HCT116 (cell line): Measurements from ENCODE around the gene ERMN.

Source experiments
- CEBPB ChIP-seq: IDR thresholded peaks from 2 replicates; pipeline ENCODE4 v1.6.1; 2012; ENCODE audit warnings: low read depth
- CTCF ChIP-seq, 3 experiments: fragments of 200-600 bp in 1 of 3; sonication (generic) in 1 of 3; IDR thresholded peaks in 2 of 3; conservative IDR thresholded peaks in 1 of 3; 2 replicates each; pipeline ENCODE4 v1.5.1; 2012 to 2017; ENCODE audit warnings: low read depth in 2 of 3, low read length in 2 of 3, antibody characterized with exemption in 1 of 3, borderline replicate concordance in 1 of 3, control low read depth in 1 of 3, mild to moderate bottlenecking in 1 of 3, mixed read lengths in 1 of 3, mixed run types in 1 of 3, moderate library complexity in 1 of 3; ENCODE audit not compliant: insufficient read depth in 1 of 3
- ELF1 ChIP-seq: IDR thresholded peaks from 2 replicates; pipeline ENCODE4 v1.6.1; 2012; ENCODE audit warnings: low read depth, borderline replicate concordance
- EZH2 ChIP-seq: fragments of 200-600 bp; sonication (generic); IDR thresholded peaks from 2 replicates; pipeline ENCODE4 v1.6.1; 2017; ENCODE audit warnings: antibody characterized with exemption, mixed run types
- EZH2phosphoT487 ChIP-seq: fragments of 200-600 bp; IDR thresholded peaks from 2 replicates; pipeline ENCODE4 v1.6.1; 2018; ENCODE audit warnings: antibody characterized with exemption, borderline replicate concordance
- FOSL1 ChIP-seq: IDR thresholded peaks from 2 replicates; pipeline ENCODE4 v1.6.1; 2012; ENCODE audit warnings: low read depth
- MAX ChIP-seq: IDR thresholded peaks from 2 replicates; pipeline ENCODE4 v1.6.1; 2012
- POLR2A ChIP-seq: IDR thresholded peaks from 2 replicates; pipeline ENCODE4 v1.7.0; 2011; ENCODE audit warnings: borderline replicate concordance; ENCODE audit not compliant: insufficient read depth, insufficient read length; ENCODE audit errors: extremely low read depth
- POLR2AphosphoS5 ChIP-seq: IDR thresholded peaks from 2 replicates; pipeline ENCODE4 v1.6.1; 2011; ENCODE audit warnings: mild to moderate bottlenecking, low read depth, low read length, moderate library complexity
- SIN3A ChIP-seq: IDR thresholded peaks from 2 replicates; pipeline ENCODE4 v1.6.1; 2012; ENCODE audit warnings: low read depth
- SP1 ChIP-seq: IDR thresholded peaks from 2 replicates; pipeline ENCODE4 v1.6.1; 2012; ENCODE audit warnings: low read depth
- TCF7L2 ChIP-seq: IDR thresholded peaks from 2 replicates; pipeline ENCODE4 v1.7.0; 2011; ENCODE audit warnings: borderline replicate concordance, inconsistent platforms; ENCODE audit not compliant: insufficient read depth, insufficient read length; ENCODE audit errors: extremely low read depth
- YY1 ChIP-seq: IDR thresholded peaks from 2 replicates; pipeline ENCODE4 v1.6.1; 2011; ENCODE audit warnings: low read length, low read depth, moderate library complexity, mild to moderate bottlenecking; ENCODE audit not compliant: insufficient replicate concordance; ENCODE audit errors: extremely low read depth
- ZFX ChIP-seq: fragments of 450-650 bp; IDR thresholded peaks from 2 replicates; pipeline ENCODE4 v1.6.1; 2017

- TF ChIP-seq CTCF (IDR thresholded peaks at IDR 0.05 in 2 of 3, conservative IDR thresholded peaks at IDR 0.05 in 1 of 3; ENCODE audit: borderline replicate concordance in 1 of 3, insufficient read depth in 1 of 3, low read depth in 2 of 3, low read length in 2 of 3) (no peak), POLR2A (no peak), MAX (no peak), POLR2AphosphoS5 (no peak), EZH2phosphoT487 (no peak), TCF7L2 (no peak), ELF1 (no peak), YY1 (no peak), FOSL1 (no peak), EZH2 (no peak), SP1 (no peak), CEBPB (no peak), SIN3A (no peak), ZFX (no peak)
Observed at GRCh38 chr2:157334797-157335196, 9.2 kb upstream of the ERMN start.
